HG02840 (cell line): ENCODE data around the gene DDX56.

ENCODE experiments used
- ATAC-seq: cut with Tn5 transposase; IDR thresholded peaks from one replicate; pipeline ENCODE4 v1.9.1; 2021; ENCODE audit warnings: mild to moderate bottlenecking, moderate library complexity, moderate number of reproducible peaks; ENCODE audit not compliant: unreplicated experiment, low FRiP score

DDX56 gene

DNA sequence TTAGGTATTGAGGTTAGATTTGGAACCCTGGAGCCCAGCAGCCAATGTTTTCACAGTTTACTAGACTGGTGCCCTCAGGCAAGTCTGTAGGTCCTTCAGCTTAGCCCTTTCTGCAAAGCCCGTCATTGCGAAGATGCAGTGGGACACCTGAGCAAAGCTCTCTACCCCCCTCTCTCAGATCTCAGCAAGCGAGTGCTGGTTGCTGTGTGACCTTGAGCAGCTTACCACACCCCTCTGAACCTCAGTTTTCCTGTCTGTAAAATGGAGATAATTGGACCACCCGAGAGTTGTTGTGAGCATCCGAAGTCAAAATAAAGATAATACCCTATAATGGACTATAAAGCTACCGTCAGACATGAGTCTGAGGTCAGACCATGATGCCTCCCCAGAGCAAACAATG, 36.3 kb downstream of the DDX56 start:
- no peak for ATAC-seq

- no peak for ATAC-seq
Observed at GRCh38 chr7:44536090-44536489, 37.6 kb downstream of the DDX56 start.

- no peak for ATAC-seq
Observed at GRCh38 chr7:44535348-44536064, 38.2 kb downstream of the DDX56 start.

- no peak for ATAC-seq
Observed at GRCh38 chr7:44534501-44534900, 39.2 kb downstream of the DDX56 start.

GRCh38 chr7:44534087-44534486, 39.6 kb downstream of the DDX56 start:
- no peak for ATAC-seq

DNA sequence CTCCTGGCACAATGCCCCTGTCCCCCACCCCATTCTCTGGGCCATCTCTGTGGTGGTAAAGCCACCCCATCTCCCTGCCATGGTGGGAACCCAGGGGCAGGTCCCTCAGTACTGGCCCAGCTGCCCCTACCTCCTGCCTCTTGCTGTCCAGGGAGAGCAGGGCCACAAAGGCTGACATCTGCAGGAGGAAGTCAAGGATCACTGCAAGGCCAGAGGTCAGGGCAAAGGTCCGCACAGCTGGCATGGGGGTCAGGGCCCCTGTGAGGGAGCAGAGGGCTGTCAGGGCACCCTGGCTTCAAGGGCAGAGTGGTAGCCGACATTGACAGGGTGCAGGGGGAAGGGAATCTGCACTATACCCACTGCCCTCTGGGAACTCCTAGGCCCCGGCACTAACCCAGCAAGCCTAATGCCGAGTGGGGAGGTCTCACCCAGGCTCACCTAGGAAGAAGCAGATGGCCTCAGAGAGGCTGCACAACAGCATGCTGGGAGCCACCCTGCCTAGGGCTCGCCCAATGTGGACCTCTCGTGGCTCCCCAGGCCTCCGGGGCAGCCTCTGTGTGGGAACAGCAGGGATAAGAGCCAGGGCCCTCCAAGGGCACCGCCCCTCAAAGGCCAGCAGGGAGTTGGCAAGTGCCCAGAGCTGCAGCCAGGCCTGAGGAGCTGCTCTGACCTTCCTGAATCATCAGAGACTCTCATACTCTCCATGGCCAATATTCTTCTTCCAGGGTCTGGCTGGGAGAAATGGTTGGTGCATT, 40.2 kb downstream of the DDX56 start:
- ATAC-seq = no peak

DNA sequence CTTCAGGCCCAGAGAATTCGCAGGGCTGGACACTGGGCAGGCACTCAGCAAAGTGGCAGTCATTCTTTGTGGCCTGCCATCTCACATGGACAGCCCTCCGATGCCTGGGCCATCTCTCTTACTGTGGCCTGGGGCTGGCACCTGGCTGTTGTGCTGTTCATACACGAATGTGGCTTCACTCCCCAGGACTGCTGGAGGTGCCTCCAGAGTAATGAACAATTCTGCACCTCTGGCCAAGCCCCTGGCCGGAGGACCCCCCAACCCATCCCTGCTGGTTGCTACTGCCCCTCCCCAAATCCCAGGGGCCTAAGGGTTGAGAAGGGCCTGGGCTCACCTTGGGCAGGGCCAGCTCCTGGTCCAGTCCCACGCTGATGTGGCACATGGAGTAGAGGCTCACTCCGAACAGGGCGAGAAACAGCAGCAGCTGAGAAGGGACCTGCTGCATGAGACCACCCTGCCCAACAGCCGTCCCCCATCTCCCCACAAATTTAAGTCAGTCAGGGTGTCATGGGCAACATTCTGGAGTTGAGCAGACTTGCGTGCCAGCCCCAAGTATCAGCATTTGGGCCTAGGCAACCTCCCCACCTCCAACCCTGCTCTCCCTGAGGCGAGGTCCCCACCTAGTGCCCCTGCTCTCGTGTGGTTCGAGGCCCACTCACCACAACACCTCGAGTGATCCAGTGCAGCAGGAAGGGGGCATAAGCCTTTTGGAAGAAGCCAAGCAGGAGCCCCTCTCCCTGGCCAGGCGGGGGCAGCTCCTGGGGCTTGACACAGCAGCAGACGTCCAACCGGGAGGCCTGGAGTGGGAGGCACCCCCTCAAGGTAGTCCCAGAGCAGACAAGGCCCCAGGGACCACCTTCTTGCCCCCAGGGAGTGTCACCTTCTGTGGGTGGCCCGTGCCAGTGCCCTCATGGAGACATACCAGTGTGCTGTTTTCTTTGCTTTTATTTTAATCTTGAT, 42.0 kb downstream of the DDX56 start:
- no peak for ATAC-seq

- ATAC-seq = no peak
Observed at GRCh38 chr7:44530990-44531389, 42.7 kb downstream of the DDX56 start.

DNA sequence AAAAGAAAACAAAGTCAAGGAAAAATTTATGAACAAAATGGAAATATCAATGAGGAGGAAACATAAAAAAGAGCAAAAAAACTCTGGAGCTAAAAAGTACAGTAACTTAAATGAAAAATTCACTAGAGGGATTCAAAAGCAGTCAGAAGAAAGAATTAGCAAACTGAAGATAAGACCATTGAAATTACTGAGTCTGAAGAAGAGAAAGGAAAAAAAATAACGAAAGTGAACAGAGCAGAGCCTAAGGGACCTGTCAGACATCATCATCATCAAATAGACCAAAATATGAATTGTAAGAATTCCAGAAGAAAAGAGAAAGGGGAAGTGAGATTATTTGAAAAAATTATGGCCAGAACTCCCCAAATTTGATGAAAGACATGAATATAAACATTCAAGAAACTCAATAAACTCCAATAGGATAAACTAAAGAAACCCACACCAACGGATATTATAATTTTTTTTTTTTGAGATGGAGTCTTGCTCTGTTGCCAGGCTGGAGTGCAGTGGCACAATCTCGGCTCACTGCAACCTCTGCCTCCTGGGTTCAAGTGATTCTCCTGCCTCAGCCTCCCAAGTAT, 48.8 kb downstream of the DDX56 start:
- no peak for ATAC-seq

DNA sequence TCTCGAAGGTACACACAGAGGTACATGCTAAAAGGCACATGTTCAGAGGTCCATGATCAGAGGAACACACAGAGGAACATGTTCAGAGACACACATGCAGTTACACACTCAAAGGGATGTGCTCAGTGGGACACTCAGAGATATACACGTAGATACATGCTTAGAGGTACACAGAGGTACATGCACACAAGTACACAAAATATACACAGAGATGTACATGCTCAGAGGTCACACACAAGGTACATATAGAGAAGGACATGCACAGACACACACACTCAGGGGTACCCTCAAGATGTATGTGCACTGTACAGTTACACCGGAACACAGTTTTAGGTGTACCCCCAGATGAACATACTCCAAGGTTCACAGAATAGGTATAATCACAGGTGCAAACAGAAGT, 51.4 kb downstream of the DDX56 start:
- ATAC-seq = no peak

DNA sequence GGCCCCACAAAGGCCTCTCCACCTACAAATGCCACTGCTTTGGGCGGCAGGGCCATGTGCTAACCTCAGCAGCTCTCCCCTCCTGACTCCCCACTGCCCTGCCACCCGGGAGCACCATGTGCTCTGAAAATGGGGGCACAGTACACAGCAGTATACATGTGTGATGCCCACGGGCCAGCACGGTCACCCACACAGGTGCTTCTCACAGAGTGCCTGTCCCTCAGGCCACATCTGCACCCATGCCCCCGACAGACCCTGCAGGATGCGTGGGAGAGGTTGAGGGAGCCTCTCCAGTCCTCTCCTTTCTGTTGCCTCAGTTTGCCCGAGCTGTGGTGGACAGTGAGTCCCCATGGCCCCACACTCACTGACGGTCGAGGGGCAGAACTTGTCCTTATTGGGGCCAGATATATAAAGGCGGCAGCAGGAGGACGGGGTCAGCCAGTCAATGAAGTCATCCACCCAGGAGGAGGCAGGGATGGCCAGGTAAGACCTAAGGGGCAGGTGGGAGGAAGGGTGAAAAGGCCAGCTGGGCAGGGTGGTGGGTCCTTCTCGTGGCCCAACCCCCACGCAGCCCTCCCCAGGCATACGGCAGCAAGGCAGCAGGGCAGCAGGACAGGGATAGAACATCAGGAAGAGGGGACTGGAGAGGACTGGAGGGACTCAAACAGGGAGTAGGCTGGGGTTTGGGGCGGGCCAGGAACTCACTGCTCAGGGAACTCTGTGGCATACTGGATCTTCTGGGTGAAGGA, 52.2 kb downstream of the DDX56 start:
- no peak for ATAC-seq

DNA sequence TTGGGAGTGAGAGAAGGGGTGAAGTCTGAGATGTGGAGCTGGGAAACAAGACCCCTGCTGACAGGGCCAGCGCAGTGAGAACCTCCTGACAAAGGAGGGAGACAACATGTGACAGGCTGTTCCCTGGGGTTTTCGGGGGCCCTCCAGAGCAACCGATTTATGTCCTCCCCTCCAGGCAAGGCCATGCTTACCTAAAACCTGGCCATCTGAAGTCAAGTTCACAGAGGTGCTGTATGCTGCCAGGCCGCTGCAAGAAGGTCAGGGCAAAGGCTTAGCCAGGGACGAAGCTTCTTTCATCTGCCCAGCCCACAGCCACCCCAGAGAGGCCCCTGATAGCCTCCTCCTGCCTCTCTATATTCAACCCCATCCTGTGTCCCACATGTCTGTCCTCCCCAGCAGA, 53.1 kb downstream of the DDX56 start:
- no peak for ATAC-seq

DNA sequence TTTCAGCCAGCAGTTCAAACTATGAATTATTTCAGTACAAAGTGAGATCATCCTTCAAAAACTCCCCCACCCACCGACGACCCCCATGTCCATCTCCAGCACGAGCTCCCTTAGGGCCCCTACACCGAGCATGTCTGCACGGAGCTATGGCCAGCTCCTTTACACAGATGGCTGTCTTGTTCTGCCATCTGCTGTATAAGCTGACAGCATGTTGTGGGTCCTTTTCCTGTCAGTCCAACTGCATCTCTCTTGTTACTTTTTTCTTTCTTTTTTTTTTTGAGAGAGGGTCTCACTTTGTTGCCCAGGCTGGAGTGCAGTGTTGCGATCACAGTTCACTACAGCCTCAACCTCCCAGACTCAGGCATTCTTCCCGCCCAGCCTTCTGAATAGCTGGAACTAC, 54.2 kb downstream of the DDX56 start:
- ATAC-seq = no peak

GRCh38 chr7:44518761-44519160, 54.9 kb downstream of the DDX56 start:
- ATAC-seq = no peak

- ATAC-seq = no peak
Observed at GRCh38 chr7:44517175-44517574, 56.5 kb downstream of the DDX56 start.
